Measurements from ENCODE around the gene ZNF142.

Gene ZNF142

DNA sequence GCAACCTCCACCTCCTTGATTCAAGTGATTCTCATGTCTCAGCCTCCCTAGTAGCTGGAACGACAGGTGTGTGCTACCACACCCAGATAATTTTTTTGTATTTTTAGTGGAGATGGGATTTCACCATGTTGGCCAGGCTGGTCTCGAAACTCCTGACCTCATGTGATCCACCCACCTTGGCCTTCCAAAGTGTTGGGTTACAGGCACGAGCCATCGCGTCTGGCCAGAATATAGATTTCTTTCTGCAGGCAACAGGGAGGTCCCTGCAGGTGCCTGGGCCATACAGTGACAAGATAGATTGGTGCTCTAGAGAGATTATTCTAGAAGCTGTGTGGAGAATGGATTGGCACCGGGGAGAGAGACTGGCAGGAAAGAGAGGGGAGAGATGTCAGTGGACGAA, 38.4 kb downstream of the ZNF142 start:
- ChIA-PET CTCF (no interaction called here), POLR2A (no interaction called here)
- Histone ChIP-seq H3K4me1 (ENCODE audit: control insufficient read depth, insufficient read depth, low read length) (no peaks in the 10 kb centered on the region), H3K4me3 (ENCODE audit: low read depth, low read length) (no peak overlapping the region), H3K9me3 (ENCODE audit: control insufficient read depth, insufficient read depth, low read depth, low read length) (no peaks in the 10 kb centered on the region), H3K27ac (ENCODE audit: extremely low read depth, low read depth, low read length) (no peak overlapping the region), H3K36me3 (ENCODE audit: control insufficient read depth in 2 of 2, insufficient read depth in 1 of 2, low read length in 2 of 2) (no peaks in the 10 kb centered on the region)
- TF ChIP-seq ZNF16 (tag by site-specific recombination; IDR thresholded peaks at IDR 0.05; ENCODE audit: low read depth) = no peak
- TF ChIP-seq ZSCAN18 (tag by site-specific recombination; IDR thresholded peaks at IDR 0.05) = no peak
- TF ChIP-seq ZNF324 (tag by site-specific recombination; IDR thresholded peaks at IDR 0.05) = no peak
- TF ChIP-seq RBAK (tag by site-specific recombination; IDR thresholded peaks at IDR 0.05) = no peak
- TF ChIP-seq ZBTB1 (tag by site-specific recombination; IDR thresholded peaks at IDR 0.05) = no peak
- TF ChIP-seq ZNF202 (tag by site-specific recombination; IDR thresholded peaks at IDR 0.05; ENCODE audit: borderline replicate concordance) = no peak
- TF ChIP-seq SCRT1 (tag by site-specific recombination; IDR thresholded peaks at IDR 0.05; ENCODE audit: borderline replicate concordance) = 0 out of 2 replicates have a peak, but pooled peaks have one; percentile 12
- no peak for TF ChIP-seq ZNF792 (tag by site-specific recombination; IDR thresholded peaks at IDR 0.05)

GRCh38 chr2:218618102-218618860, 41.1 kb downstream of the ZNF142 start:
- ChIA-PET POLR2A (no interaction called here), CTCF (interaction anchor here (0.6 to 1.0 kb wide), 5 partner anchors 11 to 488 kb away, joined by 3 to 5 read pairs (median 4); partner anchors contain the start of genes AAMP and PNKD)
- TF ChIP-seq SCRT1 (tag by site-specific recombination; IDR thresholded peaks at IDR 0.05; ENCODE audit: borderline replicate concordance) = no peak
- no peak for TF ChIP-seq ZNF704 (tag by site-specific recombination; IDR thresholded peaks at IDR 0.05)
- TF ChIP-seq ZNF654 (tag by site-specific recombination; IDR thresholded peaks at IDR 0.05; ENCODE audit: low read depth) = peak; percentile 43
- peak; percentile 49 for TF ChIP-seq CTCF (tag by site-specific recombination; IDR thresholded peaks at IDR 0.05)
- TF ChIP-seq ZNF280C (tag by site-specific recombination; IDR thresholded peaks at IDR 0.05) = no peak
- TF ChIP-seq ZNF549 (tag by site-specific recombination; IDR thresholded peaks at IDR 0.05) = no peak
- no peak for TF ChIP-seq ZNF518A (tag by site-specific recombination; conservative IDR thresholded peaks at IDR 0.05; ENCODE audit: low read depth)
- H3K36me3 ChIP-seq (ENCODE audit: control insufficient read depth in 2 of 2, insufficient read depth in 1 of 2, low read length in 2 of 2) = no peaks in the 10 kb centered on the region
- no peaks in the 10 kb centered on the region for H3K4me1 ChIP-seq (ENCODE audit: control insufficient read depth, insufficient read depth, low read length)
- H3K4me3 ChIP-seq (ENCODE audit: low read depth, low read length) = no peak overlapping the region
- no peaks in the 10 kb centered on the region for H3K9me3 ChIP-seq (ENCODE audit: control insufficient read depth, insufficient read depth, low read depth, low read length)
- H3K27ac ChIP-seq (ENCODE audit: extremely low read depth, low read depth, low read length) = no peak overlapping the region
